DND-41 (cell line): ENCODE results near the gene EDA.

ENCODE experiments used
- ATAC-seq: fragments of 200-7000 bp; cut with Tn5 transposase; 3 replicates; pipeline ENCODE4 v1.9.1; 2021; ENCODE audit warnings: low read depth; ENCODE audit not compliant: insufficient read depth
- DNase-seq: peaks from one replicate; pipeline ENCODE4 v3.0.0-alpha.2; 2020
- H2AFZ ChIP-seq: 2 replicates; pipeline ENCODE4 v1.6.0; 2012; ENCODE audit warnings: low read depth, low read length
- H3K27ac ChIP-seq: 2 replicates; pipeline ENCODE4 v1.5.1; 2012; ENCODE audit warnings: low read length, inconsistent platforms
- H3K27me3 ChIP-seq: fragments of 200-600 bp; sonication (generic); 2 replicates; pipeline ENCODE4 v1.6.0; 2012; ENCODE audit warnings: low read length, mild to moderate bottlenecking, inconsistent platforms; ENCODE audit not compliant: insufficient read depth, poor library complexity
- H3K36me3 ChIP-seq: 2 replicates; pipeline ENCODE4 v1.5.1; 2012; ENCODE audit warnings: low read length, inconsistent platforms; ENCODE audit not compliant: insufficient read depth
- H3K4me1 ChIP-seq: 2 replicates; pipeline ENCODE4 v1.5.1; 2012; ENCODE audit warnings: mild to moderate bottlenecking, low read length; ENCODE audit not compliant: insufficient read depth
- H3K4me2 ChIP-seq: 2 replicates; pipeline ENCODE4 v1.6.0; 2012; ENCODE audit warnings: mild to moderate bottlenecking, moderate library complexity, low read length, inconsistent platforms; ENCODE audit not compliant: insufficient read depth
- H3K4me3 ChIP-seq, 2 experiments: fragments of 200-600 bp in 1 of 2; shearing (Covaris generic) in 1 of 2; 2 replicates each; pipeline ENCODE4 v1.5.1; 2012 to 2016; ENCODE audit warnings: inconsistent platforms in 2 of 2, low read length in 2 of 2, mild to moderate bottlenecking in 2 of 2, low read depth in 1 of 2, moderate library complexity in 1 of 2
- H3K79me2 ChIP-seq: 2 replicates; pipeline ENCODE4 v1.6.0; 2012; ENCODE audit warnings: low read length, inconsistent platforms; ENCODE audit not compliant: insufficient read depth
- H3K9ac ChIP-seq: 2 replicates; pipeline ENCODE4 v1.6.0; 2012; ENCODE audit warnings: low read depth, mild to moderate bottlenecking, inconsistent platforms, low read length, moderate library complexity
- H3K9me3 ChIP-seq: 2 replicates; pipeline ENCODE4 v1.5.1; 2012; ENCODE audit warnings: low read length, moderate library complexity, mild to moderate bottlenecking, inconsistent platforms; ENCODE audit not compliant: insufficient read depth, severe bottlenecking
- H4K20me1 ChIP-seq: 2 replicates; pipeline ENCODE4 v1.6.0; 2012; ENCODE audit warnings: low read length; ENCODE audit not compliant: insufficient read depth
- CTCF ChIP-seq: IDR thresholded peaks from 2 replicates; pipeline ENCODE4 v1.5.1; 2012; ENCODE audit warnings: borderline replicate concordance, low read length, moderate library complexity, mild to moderate bottlenecking; ENCODE audit not compliant: poor library complexity, severe bottlenecking; ENCODE audit errors: extremely low read depth
- EZH2 ChIP-seq: IDR thresholded peaks from 3 replicates; pipeline ENCODE4 v1.6.1; 2012; ENCODE audit warnings: borderline replicate concordance, low read depth, mild to moderate bottlenecking, moderate library complexity, low read length, inconsistent platforms; ENCODE audit not compliant: severe bottlenecking

The EDA gene

DNA sequence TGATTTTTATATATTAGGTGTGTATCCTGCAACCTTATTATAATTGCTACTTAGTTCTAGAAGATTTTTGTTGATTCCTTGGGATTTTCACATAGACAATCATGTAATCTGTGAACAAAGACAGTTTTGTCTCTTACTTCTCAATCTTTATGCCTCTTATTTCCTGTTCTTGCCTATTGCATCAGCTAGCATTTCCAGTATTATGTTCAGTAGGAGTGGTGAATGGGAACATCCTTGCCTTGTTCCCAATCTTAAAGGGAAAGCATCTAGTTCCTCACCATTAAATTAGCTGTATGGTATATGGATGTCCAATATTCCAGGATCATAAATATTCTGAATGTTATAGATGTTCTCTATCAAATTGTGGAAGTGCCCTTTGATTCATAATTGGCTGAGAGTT lies 392.0 kb downstream of the EDA start:
- H3K9me3 ChIP-seq, result no peaks in the 10 kb centered on the region
- H3K79me2 ChIP-seq, result no peaks in the 10 kb centered on the region
- ATAC-seq, result no peak
- H3K27ac ChIP-seq, result no peak overlapping the region
- no peak overlapping the region for H3K4me2 ChIP-seq
- no peak overlapping the region for H2AFZ ChIP-seq
- no peak overlapping the region for H3K4me3 ChIP-seq
- H3K36me3 ChIP-seq, result no peaks in the 10 kb centered on the region
- TF ChIP-seq CTCF (no peak), EZH2 (no peak)
- H3K9ac ChIP-seq, result no peak overlapping the region
- no peaks in the 10 kb centered on the region for H4K20me1 ChIP-seq
- no peak for DNase-seq
- no peaks in the 10 kb centered on the region for H3K27me3 ChIP-seq
- no peaks in the 10 kb centered on the region for H3K4me1 ChIP-seq

GRCh38 chrX:70009049-70009448 lies 393.1 kb downstream of the EDA start:
- Histone ChIP-seq H3K4me3 (no peak overlapping the region), H3K4me2 (no peak overlapping the region), H3K27ac (no peak overlapping the region), H3K9ac (no peak overlapping the region), H4K20me1 (no peaks in the 10 kb centered on the region), H3K79me2 (no peaks in the 10 kb centered on the region), H3K4me1 (no peaks in the 10 kb centered on the region), H3K9me3 (no peaks in the 10 kb centered on the region), H3K27me3 (no peaks in the 10 kb centered on the region), H2AFZ (no peak overlapping the region), H3K36me3 (no peaks in the 10 kb centered on the region)
- DNase-seq (no peak), ATAC-seq (no peak)
- TF ChIP-seq CTCF (no peak), EZH2 (no peak)

GRCh38 chrX:70009970-70010369 lies 394.1 kb downstream of the EDA start:
- no peaks in the 10 kb centered on the region for H3K9me3 ChIP-seq
- H3K4me2 ChIP-seq, result no peak overlapping the region
- no peak overlapping the region for H2AFZ ChIP-seq
- no peak overlapping the region for H3K4me3 ChIP-seq
- no peak overlapping the region for H3K9ac ChIP-seq
- H3K27ac ChIP-seq, result no peak overlapping the region
- no peaks in the 10 kb centered on the region for H3K79me2 ChIP-seq
- no peak for TF ChIP-seq EZH2
- no peaks in the 10 kb centered on the region for H3K36me3 ChIP-seq
- H3K4me1 ChIP-seq, result no peaks in the 10 kb centered on the region
- no peaks in the 10 kb centered on the region for H4K20me1 ChIP-seq
- ATAC-seq (no peak), DNase-seq (no peak)
- H3K27me3 ChIP-seq, result no peaks in the 10 kb centered on the region

GRCh38 chrX:70012756-70013155 lies 396.8 kb downstream of the EDA start:
- no peak for TF ChIP-seq EZH2
- no peak for TF ChIP-seq CTCF
- Histone ChIP-seq H3K4me2 (no peak overlapping the region), H4K20me1 (no peaks in the 10 kb centered on the region), H3K9me3 (no peaks in the 10 kb centered on the region), H3K27me3 (no peaks in the 10 kb centered on the region), H3K4me3 (no peak overlapping the region), H3K4me1 (no peaks in the 10 kb centered on the region), H3K27ac (no peak overlapping the region), H3K79me2 (no peaks in the 10 kb centered on the region), H3K9ac (no peak overlapping the region), H2AFZ (no peak overlapping the region), H3K36me3 (no peaks in the 10 kb centered on the region)
- DNase-seq, result no peak
- ATAC-seq, result no peak
